H1 (cell line): ENCODE data around the gene RASGRP3. TPM values are rescaled to one million over a fixed set of nuclear protein-coding genes. Genes with fewer than 3 reads are reported as not detected.

Experiments used
- CTCF ChIA-PET: fragments of 300-600 bp; sonication (Branson Sonifier 250); formaldehyde crosslinking; loops from one replicate; lab custom pipeline; 2021; ENCODE audit not compliant: partially characterized antibody; lab: Charles Lee
- POLR2A ChIA-PET: fragments of 300-600 bp; sonication (Branson Sonifier 250); formaldehyde crosslinking; loops from one replicate; lab custom pipeline; 2021; ENCODE audit warnings: inconsistent platforms; ENCODE audit not compliant: partially characterized antibody; lab: Charles Lee
- DNase-seq, 2 experiments: peaks; one replicate each; pipeline versions ENCODE4 v3.0.0 to v3.0.0-alpha.2; 2010 to 2022; ENCODE audit warnings: low spot score in 2 of 2, low read depth in 1 of 2, mixed read lengths in 1 of 2
- FAIRE-seq: peaks from 2 replicates; lab custom pipeline; 2011; peaks lifted over from hg19 to GRCh38; lab: Jason Lieb, UNC
- H2AFZ ChIP-seq: 2 replicates; pipeline ENCODE4 v1.8.1; 2012; ENCODE audit warnings: low read length, inconsistent platforms
- H2AK5ac ChIP-seq: 2 replicates; pipeline ENCODE4 v1.6.1; 2013; ENCODE audit warnings: low read depth, low read length
- H2BK120ac ChIP-seq: replicated peaks from 2 replicates; pipeline ENCODE3; 2013; ENCODE audit warnings: low read depth, low read length, inconsistent platforms
- H2BK12ac ChIP-seq: 2 replicates; pipeline ENCODE4 v1.6.1; 2013; ENCODE audit warnings: low read depth, low read length
- H2BK15ac ChIP-seq: 2 replicates; pipeline ENCODE4 v1.6.1; 2013; ENCODE audit warnings: low read length
- H2BK20ac ChIP-seq: 2 replicates; pipeline ENCODE4 v1.6.1; 2013; ENCODE audit warnings: low read length
- H2BK5ac ChIP-seq: 2 replicates; pipeline ENCODE4 v1.6.1; 2013; ENCODE audit warnings: low read depth, low read length
- H3K14ac ChIP-seq: 2 replicates; pipeline ENCODE4 v1.6.1; 2013; ENCODE audit warnings: inconsistent platforms; ENCODE audit not compliant: insufficient read length
- H3K18ac ChIP-seq: 2 replicates; pipeline ENCODE4 v1.6.1; 2013; ENCODE audit warnings: low read length; ENCODE audit errors: extremely low read depth
- H3K23ac ChIP-seq: 2 replicates; pipeline ENCODE4 v1.6.1; 2013; ENCODE audit warnings: inconsistent platforms; ENCODE audit not compliant: insufficient read length
- H3K23me2 ChIP-seq: 2 replicates; pipeline ENCODE4 v1.6.1; 2013; ENCODE audit warnings: low read depth, low read length
- H3K27ac ChIP-seq: 2 replicates; pipeline ENCODE4 v1.6.1; 2011; ENCODE audit warnings: low read depth, low read length, inconsistent platforms
- H3K27me3 ChIP-seq, 4 experiments: replicated peaks in 1 of 4; 1 replicate in 1 of 4; 2 replicates in 3 of 4; pipeline versions ENCODE4 v1.6.1 to v1.8.1; 2011 to 2013; ENCODE audit warnings: low read length in 3 of 4, mild to moderate bottlenecking in 3 of 4, inconsistent platforms in 2 of 4, mixed read lengths in 2 of 4, moderate library complexity in 1 of 4; ENCODE audit not compliant: control insufficient read depth in 3 of 4, insufficient read depth in 3 of 4; ENCODE audit errors: extremely low read depth in 1 of 4
- H3K36me3 ChIP-seq, 4 experiments: 2 replicates each; pipeline versions ENCODE4 v1.6.1 to v1.8.1; 2011 to 2013; ENCODE audit warnings: mild to moderate bottlenecking in 4 of 4, low read length in 3 of 4, moderate library complexity in 2 of 4, control low read depth in 1 of 4, inconsistent platforms in 1 of 4; ENCODE audit not compliant: insufficient read depth in 4 of 4, control insufficient read depth in 2 of 4
- H3K4ac ChIP-seq: replicated peaks from 2 replicates; pipeline ENCODE3; 2013; ENCODE audit warnings: low read length, low read depth, mixed read lengths, inconsistent platforms; ENCODE audit not compliant: insufficient read length
- H3K4me1 ChIP-seq, 4 experiments: replicated peaks in 1 of 4; 1 replicate in 1 of 4; 2 replicates in 3 of 4; pipeline versions ENCODE4 v1.6.1 to v1.8.1; 2011 to 2013; ENCODE audit warnings: low read length in 3 of 4, inconsistent platforms in 2 of 4, mixed read lengths in 1 of 4; ENCODE audit not compliant: insufficient read depth in 4 of 4, control insufficient read depth in 3 of 4
- H3K4me2 ChIP-seq, 2 experiments: 2 replicates each; pipeline versions ENCODE4 v1.6.1 to v1.8.1; 2011 to 2013; ENCODE audit warnings: low read depth in 2 of 2, low read length in 2 of 2, control low read depth in 1 of 2, inconsistent platforms in 1 of 2, mild to moderate bottlenecking in 1 of 2; ENCODE audit not compliant: insufficient read depth in 1 of 2
- H3K4me3 ChIP-seq, 4 experiments: fragments of 200-600, 300-600 bp in 1 of 4; sonication (generic), shearing (Covaris generic), sonication (Bioruptor Twin) in 1 of 4; 2 replicates each; pipeline versions ENCODE4 v1.5.1 to v1.8.1; 2011 to 2016; ENCODE audit warnings: low read length in 4 of 4, low read depth in 3 of 4, control low read depth in 2 of 4, inconsistent platforms in 2 of 4, mild to moderate bottlenecking in 2 of 4, mixed read lengths in 1 of 4, moderate library complexity in 1 of 4; ENCODE audit not compliant: insufficient read depth in 2 of 4; ENCODE audit errors: extremely low read depth in 1 of 4
- H3K56ac ChIP-seq: replicated peaks from 2 replicates; pipeline ENCODE3; 2013; ENCODE audit warnings: low read depth, mild to moderate bottlenecking, mixed read lengths, low read length, inconsistent platforms; ENCODE audit not compliant: insufficient read length
- H3K79me1 ChIP-seq: 2 replicates; pipeline ENCODE4 v1.6.1; 2013; ENCODE audit warnings: low read depth, low read length, control low read depth
- H3K79me2 ChIP-seq, 2 experiments: 2 replicates each; pipeline versions ENCODE4 v1.6.1 to v1.8.1; 2012 to 2013; ENCODE audit warnings: low read length in 2 of 2, mild to moderate bottlenecking in 2 of 2, inconsistent platforms in 1 of 2; ENCODE audit not compliant: insufficient read depth in 2 of 2, control insufficient read depth in 1 of 2
- H3K9ac ChIP-seq, 4 experiments: replicated peaks in 1 of 4; 1 replicate in 1 of 4; 2 replicates in 3 of 4; pipeline versions ENCODE4 v1.6.1 to v1.8.1; 2011 to 2013; ENCODE audit warnings: low read depth in 3 of 4, low read length in 3 of 4, control low read depth in 2 of 4, mild to moderate bottlenecking in 2 of 4, moderate library complexity in 2 of 4, inconsistent platforms in 1 of 4; ENCODE audit errors: extremely low read depth in 1 of 4
- H3K9me3 ChIP-seq, 2 experiments: 2 replicates each; pipeline versions ENCODE4 v1.6.1 to v1.8.1; 2012 to 2013; ENCODE audit warnings: mild to moderate bottlenecking in 2 of 2, moderate library complexity in 2 of 2, control low read depth in 1 of 2, inconsistent platforms in 1 of 2, low read depth in 1 of 2, low read length in 1 of 2, mixed read lengths in 1 of 2; ENCODE audit not compliant: insufficient read depth in 2 of 2
- H4K20me1 ChIP-seq, 2 experiments: replicated peaks in 1 of 2; 2 replicates each; pipeline versions ENCODE3 to v1.8.1; 2011 to 2013; ENCODE audit warnings: inconsistent platforms in 2 of 2, low read length in 2 of 2, mild to moderate bottlenecking in 1 of 2; ENCODE audit not compliant: insufficient read depth in 2 of 2, control insufficient read depth in 1 of 2
- H4K5ac ChIP-seq: 2 replicates; pipeline ENCODE4 v1.6.1; 2013; ENCODE audit warnings: low read length, low read depth, mixed read lengths, inconsistent platforms; ENCODE audit not compliant: insufficient read length
- H4K8ac ChIP-seq: 2 replicates; pipeline ENCODE4 v1.8.0; 2013; ENCODE audit warnings: mild to moderate bottlenecking, moderate library complexity, low read length, inconsistent platforms; ENCODE audit not compliant: insufficient read depth; ENCODE audit errors: extremely low read depth
- H4K91ac ChIP-seq: replicated peaks from 2 replicates; pipeline ENCODE3; 2013; ENCODE audit warnings: low read length, mixed read lengths, inconsistent platforms; ENCODE audit not compliant: insufficient read length
- KDM5A ChIP-seq: fragments of 200-600 bp; IDR thresholded peaks from 2 replicates; pipeline ENCODE4 v1.7.1; 2012; ENCODE audit warnings: mild to moderate bottlenecking, low read length, inconsistent platforms, mixed read lengths
- WGBS, 2 experiments: shearing (Covaris generic) in 1 of 2; methylation state at CpG; one replicate each; pipeline versions ENCODE4 v1.1.6 to v1.1.7; 2013 to 2015; ENCODE audit warnings: low lambda C conversion rate in 2 of 2, mixed read lengths in 2 of 2, inconsistent platforms in 1 of 2, low coverage in 1 of 2, missing lambda C conversion rate in 1 of 2; ENCODE audit not compliant: insufficient replicate concordance in 2 of 2, insufficient coverage in 1 of 2, insufficient read length in 1 of 2; ENCODE audit errors: extremely low coverage in 1 of 2, missing lambda C conversion rate in 1 of 2; 5-methylcytosine and 5-hydroxymethylcytosine counted together
- polyA plus RNA-seq, 7 experiments: library from polyadenylated mRNA; depleted of rRNA in 3 of 7; stranded (reverse) in 5 of 7; unstranded in 2 of 7; fragments of >200 nt in 5 of 7; fragments of 200-250 nt in 2 of 7; gene quantifications; 1 replicate in 5 of 7; 2 replicates in 1 of 7; 4 replicates in 1 of 7; pipeline versions ENCODE4 v1.2.1 to v1.2.3, GENCODE V29; 2011 to 2013; ENCODE audit warnings: missing spikeins in 2 of 7, mixed read lengths in 2 of 7
- total RNA-seq: library from RNA; stranded (reverse); fragmentation: NEBNext Ultra II Directional; extraction: Animal tissue kit (Norgen Biotek cat#: 25700); gene quantifications from 2 replicates; pipeline ENCODE4 v1.2.1, GENCODE V29; 2021

RASGRP3 gene
- total and polyA plus RNA-seq, 2 of the 8 experiments (the other 6 are each of a cell fraction or from before 2014, with no cell fraction given) = 0.06 TPM; not detected in 1

DNA sequence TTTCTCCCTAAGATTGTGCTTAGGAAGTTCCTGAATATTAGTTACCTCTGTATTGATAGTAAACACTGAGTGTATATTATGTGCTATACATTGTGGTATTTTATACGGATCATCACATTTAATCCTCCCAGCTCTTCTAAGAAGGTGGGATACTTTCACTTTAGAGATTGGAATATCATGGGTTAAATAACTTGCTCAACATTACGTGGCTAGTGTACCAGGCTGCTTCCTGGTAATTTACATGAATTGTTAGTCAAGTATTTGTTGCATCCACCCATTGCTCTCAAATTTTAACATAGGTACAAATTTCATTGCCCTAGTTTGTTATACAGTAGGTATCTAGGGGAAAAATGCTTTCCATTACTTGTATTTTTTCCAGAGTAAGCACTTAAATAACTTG, 101.2 kb downstream of the RASGRP3 start:
- Histone ChIP-seq H2AFZ (no peak overlapping the region), H3K9ac (no peak overlapping the region), H3K36me3 (no peaks in the 10 kb centered on the region), H3K27ac (no peak overlapping the region), H2BK5ac (no peak overlapping the region), H3K79me1 (no peaks in the 10 kb centered on the region), H2AK5ac (no peak overlapping the region), H3K4me3 (no peak overlapping the region), H2BK12ac (no peak overlapping the region), H3K23me2 (no peaks in the 10 kb centered on the region), H3K23ac (no peak overlapping the region), H3K56ac (no peak overlapping the region), H3K79me2 (0 out of 4 replicates have a peak, but pooled peaks cover 0 to 3% of the 10 kb centered on the region in 2 experiments), H2BK120ac (no peak overlapping the region), H2BK20ac (no peak overlapping the region), H4K8ac (no peak overlapping the region), H4K20me1 (no peaks in the 10 kb centered on the region), H3K4me1 (peaks cover 0 to 7% (median 4%) of the 10 kb centered on the region in 4 experiments; a peak in 3 of 7 replicates), H2BK15ac (no peak overlapping the region), H3K14ac (no peak overlapping the region), H3K18ac (no peak overlapping the region), H3K4ac (no peak overlapping the region), H4K5ac (no peak overlapping the region), H3K27me3 (no peaks in the 10 kb centered on the region), H4K91ac (no peak overlapping the region), H3K9me3 (no peaks in the 10 kb centered on the region), H3K4me2 (no peak overlapping the region)
- ChIA-PET POLR2A (interaction anchor here (0.6 kb wide), 1 partner anchor 109 kb away, joined by 3 read pairs; no protein-coding TSS in a partner anchor), CTCF (interaction anchor here (0.9 to 1.3 kb wide), 2 partner anchors 136 to 205 kb away, joined by 3 to 5 read pairs; no protein-coding TSS in a partner anchor)
- 70% methylated on average over 2 of the region's 2 CpGs; no CpG with 5 or more reads in 1 of the 2 experiments for WGBS, 2 experiments
- FAIRE-seq (no peak), DNase-seq (no peak)
- no peak for TF ChIP-seq KDM5A
